ENCODE measurements around the gene RHOBTB3.

Gene RHOBTB3

DNA sequence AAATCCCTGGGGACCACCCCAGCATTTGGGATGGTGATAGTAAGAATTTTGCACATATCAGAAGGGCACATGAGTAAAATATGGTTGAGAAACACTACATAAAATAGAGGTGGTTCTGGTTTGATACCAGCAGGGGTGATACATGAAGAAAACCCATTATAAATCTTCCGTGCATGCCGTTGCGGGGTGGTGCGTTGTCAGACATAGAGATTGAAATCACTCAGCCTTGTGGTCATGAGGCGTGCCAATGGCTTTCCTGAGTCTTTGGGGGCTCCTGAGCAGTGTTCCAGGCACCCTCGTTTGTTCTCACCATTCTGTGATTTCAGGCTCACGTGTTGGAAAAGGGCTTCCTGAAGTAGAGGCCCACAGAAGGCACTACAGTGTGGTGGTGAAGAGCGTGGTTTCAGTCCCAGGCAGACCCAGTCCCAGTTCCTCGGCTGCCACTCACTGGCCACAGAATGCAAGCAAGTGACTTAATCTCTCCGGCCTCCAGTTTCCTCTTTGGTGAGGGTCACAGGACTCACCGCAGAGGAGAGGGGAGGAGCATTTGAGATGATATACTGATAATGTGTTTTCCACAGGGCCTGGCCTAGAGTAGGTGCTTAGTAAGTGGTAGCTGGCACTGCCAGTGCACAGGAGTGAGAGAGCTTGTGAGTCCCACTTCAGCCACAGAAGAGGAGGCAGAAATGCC is 111.9 kb downstream of the RHOBTB3 start:
- DNase-seq (ENCODE audit: low read depth in 1 of 2, low spot score in 1 of 2), result peak in 1 of 2 experiments; percentile 92
- H3K4me3 ChIP-seq (replicated peaks; ENCODE audit: insufficient read depth, low read length), result no peak overlapping the region
- peak overlapping the region; percentile 63 for H3K27ac ChIP-seq (replicated peaks)
- H3K27me3 ChIP-seq (ENCODE audit: insufficient read depth, poor library complexity, severe bottlenecking), result no peaks in the 10 kb centered on the region
- peak; percentile 55 for TF ChIP-seq POLR2AphosphoS5 (IDR thresholded peaks at IDR 0.05; ENCODE audit: low read depth)
- TF ChIP-seq GABPA (IDR thresholded peaks at IDR 0.05; ENCODE audit: low read depth), result no peak

DNA sequence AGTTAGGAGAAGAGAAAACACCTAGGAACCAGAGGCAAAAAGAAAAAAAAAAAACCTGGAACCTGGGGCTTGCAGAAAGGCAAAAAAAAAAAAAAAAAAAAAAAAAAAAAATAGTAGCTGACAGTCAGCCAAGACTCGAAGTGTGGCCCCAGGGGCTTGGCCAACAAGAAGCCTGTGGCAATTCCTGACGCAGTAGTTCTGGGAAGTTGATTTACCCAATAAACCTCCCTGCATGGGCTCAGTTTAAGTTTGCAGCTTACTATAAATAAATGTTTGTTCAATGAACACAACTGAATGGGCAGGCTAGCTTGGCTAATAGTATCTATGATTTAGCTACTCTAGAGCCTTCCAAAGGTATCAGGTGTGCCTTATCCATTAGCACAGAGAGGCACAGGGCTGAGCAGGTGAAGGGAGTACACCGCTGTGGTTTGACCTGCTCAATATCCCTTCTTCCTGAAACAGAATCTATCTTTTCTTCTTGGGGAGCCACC is 112.6 kb downstream of the RHOBTB3 start:
- no peak for TF ChIP-seq POLR2AphosphoS5 (IDR thresholded peaks at IDR 0.05; ENCODE audit: low read depth)
- TF ChIP-seq, protein P1, sequence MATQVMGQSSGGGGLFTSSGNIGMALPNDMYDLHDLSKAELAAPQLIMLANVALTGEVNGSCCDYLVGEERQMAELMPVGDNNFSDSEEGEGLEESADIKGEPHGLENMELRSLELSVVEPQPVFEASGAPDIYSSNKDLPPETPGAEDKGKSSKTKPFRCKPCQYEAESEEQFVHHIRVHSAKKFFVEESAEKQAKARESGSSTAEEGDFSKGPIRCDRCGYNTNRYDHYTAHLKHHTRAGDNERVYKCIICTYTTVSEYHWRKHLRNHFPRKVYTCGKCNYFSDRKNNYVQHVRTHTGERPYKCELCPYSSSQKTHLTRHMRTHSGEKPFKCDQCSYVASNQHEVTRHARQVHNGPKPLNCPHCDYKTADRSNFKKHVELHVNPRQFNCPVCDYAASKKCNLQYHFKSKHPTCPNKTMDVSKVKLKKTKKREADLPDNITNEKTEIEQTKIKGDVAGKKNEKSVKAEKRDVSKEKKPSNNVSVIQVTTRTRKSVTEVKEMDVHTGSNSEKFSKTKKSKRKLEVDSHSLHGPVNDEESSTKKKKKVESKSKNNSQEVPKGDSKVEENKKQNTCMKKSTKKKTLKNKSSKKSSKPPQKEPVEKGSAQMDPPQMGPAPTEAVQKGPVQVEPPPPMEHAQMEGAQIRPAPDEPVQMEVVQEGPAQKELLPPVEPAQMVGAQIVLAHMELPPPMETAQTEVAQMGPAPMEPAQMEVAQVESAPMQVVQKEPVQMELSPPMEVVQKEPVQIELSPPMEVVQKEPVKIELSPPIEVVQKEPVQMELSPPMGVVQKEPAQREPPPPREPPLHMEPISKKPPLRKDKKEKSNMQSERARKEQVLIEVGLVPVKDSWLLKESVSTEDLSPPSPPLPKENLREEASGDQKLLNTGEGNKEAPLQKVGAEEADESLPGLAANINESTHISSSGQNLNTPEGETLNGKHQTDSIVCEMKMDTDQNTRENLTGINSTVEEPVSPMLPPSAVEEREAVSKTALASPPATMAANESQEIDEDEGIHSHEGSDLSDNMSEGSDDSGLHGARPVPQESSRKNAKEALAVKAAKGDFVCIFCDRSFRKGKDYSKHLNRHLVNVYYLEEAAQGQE (IDR thresholded peaks at IDR 0.05; ENCODE audit: insufficient replicate concordance, low read depth), result no peak
- TF ChIP-seq SPI1 (IDR thresholded peaks at IDR 0.05; ENCODE audit: borderline replicate concordance, low read depth), result no peak
- TF ChIP-seq, protein P2, sequence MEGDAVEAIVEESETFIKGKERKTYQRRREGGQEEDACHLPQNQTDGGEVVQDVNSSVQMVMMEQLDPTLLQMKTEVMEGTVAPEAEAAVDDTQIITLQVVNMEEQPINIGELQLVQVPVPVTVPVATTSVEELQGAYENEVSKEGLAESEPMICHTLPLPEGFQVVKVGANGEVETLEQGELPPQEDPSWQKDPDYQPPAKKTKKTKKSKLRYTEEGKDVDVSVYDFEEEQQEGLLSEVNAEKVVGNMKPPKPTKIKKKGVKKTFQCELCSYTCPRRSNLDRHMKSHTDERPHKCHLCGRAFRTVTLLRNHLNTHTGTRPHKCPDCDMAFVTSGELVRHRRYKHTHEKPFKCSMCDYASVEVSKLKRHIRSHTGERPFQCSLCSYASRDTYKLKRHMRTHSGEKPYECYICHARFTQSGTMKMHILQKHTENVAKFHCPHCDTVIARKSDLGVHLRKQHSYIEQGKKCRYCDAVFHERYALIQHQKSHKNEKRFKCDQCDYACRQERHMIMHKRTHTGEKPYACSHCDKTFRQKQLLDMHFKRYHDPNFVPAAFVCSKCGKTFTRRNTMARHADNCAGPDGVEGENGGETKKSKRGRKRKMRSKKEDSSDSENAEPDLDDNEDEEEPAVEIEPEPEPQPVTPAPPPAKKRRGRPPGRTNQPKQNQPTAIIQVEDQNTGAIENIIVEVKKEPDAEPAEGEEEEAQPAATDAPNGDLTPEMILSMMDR (IDR thresholded peaks at IDR 0.05; ENCODE audit: insufficient read depth, low read length), result no peak
- no peak for TF ChIP-seq GABPA (IDR thresholded peaks at IDR 0.05; ENCODE audit: low read depth)
- DNase-seq (ENCODE audit: low read depth in 1 of 2, low spot score in 1 of 2), result peak in 1 of 2 experiments; percentile 53
- peak overlapping the region; percentile 63 for H3K27ac ChIP-seq (replicated peaks)
- no peaks in the 10 kb centered on the region for H3K27me3 ChIP-seq (ENCODE audit: insufficient read depth, poor library complexity, severe bottlenecking)
- no peak overlapping the region for H3K4me3 ChIP-seq (replicated peaks; ENCODE audit: insufficient read depth, low read length)

DNA sequence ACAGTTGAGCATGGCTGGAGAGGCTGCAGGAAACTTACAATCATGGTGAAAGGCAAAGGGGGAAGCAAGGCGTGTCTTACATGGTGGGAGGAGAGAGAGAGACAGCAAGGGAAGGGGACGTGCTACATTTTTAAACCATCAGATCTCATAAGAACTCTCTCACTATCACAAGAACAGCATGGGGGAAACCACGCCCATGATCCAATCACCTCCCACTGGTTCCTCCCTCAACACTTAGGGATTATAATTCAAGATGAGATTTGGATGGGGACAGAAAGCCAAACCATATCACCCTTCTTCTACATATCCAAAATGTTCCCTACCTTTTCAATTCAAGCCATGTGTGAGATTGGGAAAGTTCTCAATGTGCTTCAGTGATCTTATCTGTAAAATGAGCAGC is 114.3 kb downstream of the RHOBTB3 start:
- no peak overlapping the region for H3K4me3 ChIP-seq (replicated peaks; ENCODE audit: insufficient read depth, low read length)

More for the DNA sequence above, 114.3 kb downstream of the RHOBTB3 start:
- no peak overlapping the region for H3K27ac ChIP-seq (replicated peaks)
- no peaks in the 10 kb centered on the region for H3K27me3 ChIP-seq (ENCODE audit: insufficient read depth, poor library complexity, severe bottlenecking)
- no peak for TF ChIP-seq GABPA (IDR thresholded peaks at IDR 0.05; ENCODE audit: low read depth)
- TF ChIP-seq, protein P2 (IDR thresholded peaks at IDR 0.05; ENCODE audit: insufficient read depth, low read length), result no peak
- no peak for DNase-seq (ENCODE audit: low read depth in 1 of 2, low spot score in 1 of 2)
